GM06990 (cell line): Measurements from ENCODE around the gene MORC3.
A peak's percentile ranks its signal among the peaks of the same experiment; 100 is the strongest.

Experiments
- DNase-seq: peaks from one replicate; pipeline ENCODE4 v3.0.0-alpha.2; 2011; ENCODE audit not compliant: insufficient read length; ENCODE audit errors: extremely low read depth
- H3K27me3 ChIP-seq: replicated peaks from 2 replicates; pipeline ENCODE4 v1.6.0; 2011; ENCODE audit warnings: low read length; ENCODE audit not compliant: control insufficient read depth, insufficient read depth
- H3K36me3 ChIP-seq: 2 replicates; pipeline ENCODE4 v1.5.1; 2011; ENCODE audit warnings: low read length; ENCODE audit not compliant: control insufficient read depth, insufficient read depth
- H3K4me3 ChIP-seq: replicated peaks from 2 replicates; pipeline ENCODE4 v1.5.1; 2011; ENCODE audit warnings: low read depth, mild to moderate bottlenecking, control low read depth, low read length
- TF ChIP-seq, protein P1 (sequence below): IDR thresholded peaks from 2 replicates; pipeline ENCODE4 v1.5.1; 2011; ENCODE audit warnings: low read length, control low read depth, mild to moderate bottlenecking, inconsistent platforms; ENCODE audit not compliant: insufficient read depth, poor library complexity, severe bottlenecking

MORC3 gene

DNA sequence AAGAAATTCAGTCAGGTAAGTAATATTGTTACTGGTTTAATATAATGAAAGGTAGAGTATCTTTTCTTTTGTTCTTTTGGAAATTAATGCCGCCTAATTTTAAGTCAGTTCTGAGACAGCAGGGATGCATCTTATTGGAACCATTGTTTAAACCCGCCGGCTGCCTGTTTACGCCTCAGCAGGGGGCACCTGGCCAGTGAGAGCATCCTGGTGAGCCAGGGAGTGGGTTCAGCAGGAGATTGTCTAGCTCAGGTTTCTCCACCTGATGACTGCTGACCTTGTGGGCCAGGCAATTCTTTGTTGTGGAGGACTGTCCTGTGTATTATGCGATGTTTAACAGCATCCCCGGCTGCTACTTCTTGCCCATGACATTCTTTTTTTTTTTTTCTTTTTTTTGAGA lies 95.4 kb downstream of the MORC3 start:
- H3K36me3 ChIP-seq = peaks cover 14% of the 10 kb centered on the region
- no peak overlapping the region for H3K4me3 ChIP-seq
- TF ChIP-seq, protein P1, sequence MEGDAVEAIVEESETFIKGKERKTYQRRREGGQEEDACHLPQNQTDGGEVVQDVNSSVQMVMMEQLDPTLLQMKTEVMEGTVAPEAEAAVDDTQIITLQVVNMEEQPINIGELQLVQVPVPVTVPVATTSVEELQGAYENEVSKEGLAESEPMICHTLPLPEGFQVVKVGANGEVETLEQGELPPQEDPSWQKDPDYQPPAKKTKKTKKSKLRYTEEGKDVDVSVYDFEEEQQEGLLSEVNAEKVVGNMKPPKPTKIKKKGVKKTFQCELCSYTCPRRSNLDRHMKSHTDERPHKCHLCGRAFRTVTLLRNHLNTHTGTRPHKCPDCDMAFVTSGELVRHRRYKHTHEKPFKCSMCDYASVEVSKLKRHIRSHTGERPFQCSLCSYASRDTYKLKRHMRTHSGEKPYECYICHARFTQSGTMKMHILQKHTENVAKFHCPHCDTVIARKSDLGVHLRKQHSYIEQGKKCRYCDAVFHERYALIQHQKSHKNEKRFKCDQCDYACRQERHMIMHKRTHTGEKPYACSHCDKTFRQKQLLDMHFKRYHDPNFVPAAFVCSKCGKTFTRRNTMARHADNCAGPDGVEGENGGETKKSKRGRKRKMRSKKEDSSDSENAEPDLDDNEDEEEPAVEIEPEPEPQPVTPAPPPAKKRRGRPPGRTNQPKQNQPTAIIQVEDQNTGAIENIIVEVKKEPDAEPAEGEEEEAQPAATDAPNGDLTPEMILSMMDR = no peak
- no peaks in the 10 kb centered on the region for H3K27me3 ChIP-seq
- no peak for DNase-seq

DNA sequence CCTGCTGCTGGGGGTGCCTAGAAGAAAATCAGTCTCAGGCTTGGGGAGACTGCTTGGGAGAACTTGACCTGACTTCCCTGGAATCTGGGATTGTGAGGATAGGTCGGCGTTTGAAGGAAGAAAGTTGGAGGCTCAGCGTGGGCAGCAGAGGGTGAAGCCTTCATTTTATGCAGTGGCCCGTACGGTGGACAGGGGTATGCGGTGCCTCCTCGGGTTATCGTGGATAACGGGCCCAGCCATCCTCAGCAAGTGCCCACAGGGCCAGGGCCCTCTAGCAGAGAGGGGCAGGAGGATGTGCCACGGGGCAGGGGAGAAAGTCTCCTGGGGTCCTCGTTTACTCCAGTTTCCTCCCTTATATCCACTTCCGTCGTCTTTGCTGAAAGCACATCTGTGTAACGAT lies 99.2 kb downstream of the MORC3 start:
- no peaks in the 10 kb centered on the region for H3K27me3 ChIP-seq

DNA sequence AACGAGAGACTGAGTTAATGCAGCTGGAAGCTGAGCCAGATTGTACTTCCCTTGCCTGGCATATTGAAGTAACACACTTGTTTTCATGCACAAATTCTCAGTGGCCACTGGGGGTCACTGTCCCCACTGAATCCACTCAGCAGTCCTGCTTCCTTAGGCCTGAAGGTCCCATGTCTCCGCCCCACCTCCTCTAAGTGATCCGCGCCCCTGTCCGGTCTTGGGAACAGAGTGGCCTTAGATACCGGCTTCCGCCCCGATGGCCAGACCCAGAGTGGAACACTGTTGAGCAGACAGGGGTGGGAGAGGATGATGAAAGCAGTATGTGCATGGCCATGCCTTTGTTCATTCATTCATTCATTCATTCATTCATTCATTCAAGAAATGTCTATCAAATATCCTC lies 100.0 kb downstream of the MORC3 start:
- TF ChIP-seq, protein P1 = peak; percentile 79
- peak; percentile 38 for DNase-seq
- H3K27me3 ChIP-seq = no peaks in the 10 kb centered on the region
- H3K4me3 ChIP-seq = no peak overlapping the region
- H3K36me3 ChIP-seq = peaks cover 2% of the 10 kb centered on the region

More for the DNA sequence above, 99.2 kb downstream of the MORC3 start:
- H3K4me3 ChIP-seq = no peak overlapping the region
- TF ChIP-seq, protein P1 = no peak
- peaks cover 2% of the 10 kb centered on the region for H3K36me3 ChIP-seq
- no peak for DNase-seq

DNA sequence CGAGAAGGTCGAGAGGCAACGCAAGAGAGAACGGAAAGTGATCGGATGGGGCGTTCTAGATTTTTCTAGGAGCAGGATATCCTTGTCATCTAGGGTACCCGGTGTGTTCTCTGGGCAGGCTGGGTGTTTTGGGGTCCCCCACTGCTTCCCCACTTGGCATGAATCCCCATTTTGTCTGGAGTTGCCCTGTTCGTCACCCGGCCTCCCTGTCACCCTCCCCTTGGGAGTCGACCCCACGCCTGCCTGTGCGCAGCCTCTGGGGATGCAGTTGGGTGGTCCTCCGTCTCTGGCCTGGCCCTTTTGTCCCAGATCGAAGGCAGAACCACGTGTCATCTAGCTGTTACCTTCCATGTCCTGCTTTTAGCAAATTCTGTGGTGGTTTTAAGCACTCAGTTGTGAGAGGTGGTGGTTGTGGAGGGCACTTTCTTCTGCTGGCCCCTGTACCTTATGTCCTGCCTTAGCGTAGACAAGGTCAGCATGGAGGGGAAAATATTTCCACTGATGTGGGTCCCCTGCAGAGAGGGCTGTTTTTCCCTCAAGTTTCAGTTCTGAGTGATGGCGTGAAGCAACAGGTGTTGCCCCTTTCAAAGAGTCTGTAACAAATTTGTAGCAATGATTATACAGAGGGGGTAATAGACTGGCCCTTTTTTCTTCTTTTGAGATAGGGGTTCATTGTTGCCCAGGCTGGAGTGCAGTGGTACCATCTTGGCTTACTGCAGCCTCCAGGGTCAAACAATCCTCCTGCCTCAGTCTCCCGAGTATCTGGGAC lies 100.8 kb downstream of the MORC3 start:
- Histone ChIP-seq H3K36me3 (no peaks in the 10 kb centered on the region), H3K27me3 (no peaks in the 10 kb centered on the region), H3K4me3 (no peak overlapping the region)
- TF ChIP-seq, protein P1 = no peak
- DNase-seq = no peak

DNA sequence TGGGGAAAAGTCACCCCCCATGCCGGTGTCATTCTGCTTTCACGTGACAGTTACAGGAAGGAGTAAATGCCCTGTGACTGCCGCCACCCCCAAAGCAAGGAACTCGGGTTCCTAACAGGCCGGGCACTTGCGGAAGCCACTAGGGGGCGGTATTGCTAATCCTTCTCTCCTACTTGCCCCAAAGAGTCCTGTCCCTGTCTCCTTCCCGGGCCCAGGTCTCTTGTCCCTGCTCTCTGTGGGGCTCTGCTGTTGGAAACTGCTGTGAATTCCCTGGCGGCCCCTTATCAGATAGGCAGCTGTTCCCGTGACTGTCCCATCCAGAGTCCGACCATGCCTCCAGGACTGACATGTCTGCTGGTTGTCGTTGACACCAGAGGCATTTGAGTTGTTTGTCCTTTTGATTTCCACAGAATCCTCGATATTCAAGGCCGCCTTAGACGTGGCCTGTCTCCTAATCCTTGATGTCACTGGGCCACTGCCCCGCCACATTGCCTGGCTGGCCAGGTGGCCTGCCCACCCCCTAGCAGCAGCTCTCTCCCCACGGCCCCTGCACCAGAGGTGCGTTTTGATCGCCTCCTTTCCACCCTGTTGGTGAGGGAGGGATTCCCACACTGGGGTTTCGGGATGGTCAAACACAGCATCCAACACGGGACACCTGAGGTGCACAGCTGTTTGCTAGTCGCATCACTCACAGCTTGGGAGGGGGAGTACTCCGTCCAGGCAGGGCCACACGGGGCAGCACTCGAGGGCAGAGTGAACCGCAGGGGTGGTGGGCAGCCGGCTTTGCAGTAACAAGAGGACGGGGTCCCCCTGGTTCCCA lies 102.5 kb downstream of the MORC3 start:
- Histone ChIP-seq H3K27me3 (no peaks in the 10 kb centered on the region), H3K4me3 (no peak overlapping the region), H3K36me3 (no peaks in the 10 kb centered on the region)
- peak; percentile 25 for DNase-seq
- TF ChIP-seq, protein P1 = peak; percentile 93
